Measurements from ENCODE around the gene ZNF691.

The ZNF691 gene

GRCh38 chr1:42887366-42887765 is 41.0 kb downstream of the ZNF691 start:
- no peak overlapping the region for H2BK5ac ChIP-seq (ENCODE audit: low read depth, low read length, poor library complexity)
- H4K12ac ChIP-seq (ENCODE audit: low read depth, low read length) = no peak overlapping the region
- no peak overlapping the region for H4K8ac ChIP-seq (ENCODE audit: low read depth, low read length)
- H2AFZ ChIP-seq (ENCODE audit: insufficient read depth, low read length, poor library complexity) = no peak overlapping the region
- H3K79me2 ChIP-seq (ENCODE audit: control insufficient read depth, insufficient read depth, low read length, poor library complexity) = no peaks in the 10 kb centered on the region
- no peak overlapping the region for H2BK120ac ChIP-seq (ENCODE audit: insufficient read depth, low read length, poor library complexity)
- H3K4ac ChIP-seq (ENCODE audit: low read depth, low read length) = no peak overlapping the region
- no CpG with 5 or more reads among the region's 20 CpGs for WGBS (ENCODE audit: extremely low coverage, insufficient coverage, insufficient read length)
- H2BK12ac ChIP-seq (ENCODE audit: low read length) = no peak overlapping the region
- H3K23ac ChIP-seq (ENCODE audit: low read length) = no peak overlapping the region
- H3K14ac ChIP-seq (ENCODE audit: low read length) = no peak overlapping the region
- H3K36me3 ChIP-seq (ENCODE audit: control insufficient read depth in 1 of 2, insufficient read depth in 2 of 2, low read length in 2 of 2) = no peaks in the 10 kb centered on the region
- no peak overlapping the region for H3K27ac ChIP-seq (ENCODE audit: low read depth, low read length)
- no peak overlapping the region for H3K18ac ChIP-seq (ENCODE audit: low read length)
- H3K9ac ChIP-seq (ENCODE audit: low read length) = no peak overlapping the region
- H3K79me1 ChIP-seq (ENCODE audit: low read length) = no peaks in the 10 kb centered on the region
- peaks cover 3% of the 10 kb centered on the region for H3K9me3 ChIP-seq (ENCODE audit: insufficient read depth, low read depth, low read length)
- no peak overlapping the region for H3K4me2 ChIP-seq (ENCODE audit: low read length)
- no peaks in the 10 kb centered on the region for H3K4me1 ChIP-seq (ENCODE audit: control insufficient read depth in 1 of 2, insufficient read depth in 2 of 2, low read length in 2 of 2)
- H3K4me3 ChIP-seq (ENCODE audit: low read depth, low read length) = no peak overlapping the region
- H3K27me3 ChIP-seq (ENCODE audit: insufficient read depth, low read length) = no peaks in the 10 kb centered on the region
- H4K91ac ChIP-seq (ENCODE audit: low read depth, low read length) = no peak overlapping the region
- no peak for DNase-seq
- H2AK5ac ChIP-seq (ENCODE audit: low read length) = no peak overlapping the region

- WGBS (ENCODE audit: extremely low coverage, insufficient coverage, insufficient read length) = no CpG with 5 or more reads among the region's 31 CpGs
- H3K4ac ChIP-seq (ENCODE audit: low read depth, low read length) = no peak overlapping the region
- no peak overlapping the region for H2BK12ac ChIP-seq (ENCODE audit: low read length)
- no peaks in the 10 kb centered on the region for H3K79me2 ChIP-seq (ENCODE audit: control insufficient read depth, insufficient read depth, low read length, poor library complexity)
- no peak overlapping the region for H3K14ac ChIP-seq (ENCODE audit: low read length)
- H3K27ac ChIP-seq (ENCODE audit: low read depth, low read length) = no peak overlapping the region
- no peaks in the 10 kb centered on the region for H3K27me3 ChIP-seq (ENCODE audit: insufficient read depth, low read length)
- H3K18ac ChIP-seq (ENCODE audit: low read length) = no peak overlapping the region
- H4K12ac ChIP-seq (ENCODE audit: low read depth, low read length) = no peak overlapping the region
- no peak overlapping the region for H4K91ac ChIP-seq (ENCODE audit: low read depth, low read length)
- H3K4me2 ChIP-seq (ENCODE audit: low read length) = no peak overlapping the region
- H3K9me3 ChIP-seq (ENCODE audit: insufficient read depth, low read depth, low read length) = peaks cover 3% of the 10 kb centered on the region
- H3K23ac ChIP-seq (ENCODE audit: low read length) = no peak overlapping the region
- no peak overlapping the region for H2AK5ac ChIP-seq (ENCODE audit: low read length)
- H3K79me1 ChIP-seq (ENCODE audit: low read length) = no peaks in the 10 kb centered on the region
- no peak overlapping the region for H2BK5ac ChIP-seq (ENCODE audit: low read depth, low read length, poor library complexity)
- H2BK120ac ChIP-seq (ENCODE audit: insufficient read depth, low read length, poor library complexity) = no peak overlapping the region
- no peaks in the 10 kb centered on the region for H3K36me3 ChIP-seq (ENCODE audit: control insufficient read depth in 1 of 2, insufficient read depth in 2 of 2, low read length in 2 of 2)
- H3K4me3 ChIP-seq (ENCODE audit: low read depth, low read length) = no peak overlapping the region
- H2AFZ ChIP-seq (ENCODE audit: insufficient read depth, low read length, poor library complexity) = no peak overlapping the region
- no peak overlapping the region for H4K8ac ChIP-seq (ENCODE audit: low read depth, low read length)
- no peak for DNase-seq
- no peak overlapping the region for H3K9ac ChIP-seq (ENCODE audit: low read length)
- H3K4me1 ChIP-seq (ENCODE audit: control insufficient read depth in 1 of 2, insufficient read depth in 2 of 2, low read length in 2 of 2) = no peaks in the 10 kb centered on the region
Observed at GRCh38 chr1:42888013-42888633, 41.7 kb downstream of the ZNF691 start.

DNA sequence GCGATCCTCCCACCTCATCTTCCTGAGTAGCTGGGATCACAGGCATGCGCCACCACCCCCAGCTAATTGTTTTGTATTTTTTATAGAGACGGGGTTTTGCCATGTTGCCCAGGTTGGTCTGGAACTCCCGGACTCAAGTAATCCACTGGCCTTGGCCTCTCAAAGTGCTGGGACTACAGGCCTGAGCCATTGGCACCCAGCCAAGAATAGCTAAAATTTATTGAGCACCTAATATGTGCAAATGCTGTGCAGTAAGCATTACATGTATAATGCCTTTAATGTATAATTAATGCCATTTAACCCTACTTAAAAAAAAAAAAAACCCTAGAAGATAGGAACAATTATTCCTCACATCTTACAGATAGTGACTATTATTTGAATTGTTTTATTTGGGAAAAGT is 42.9 kb downstream of the ZNF691 start:
- Histone ChIP-seq H3K23ac (ENCODE audit: low read length) (no peak overlapping the region), H4K91ac (ENCODE audit: low read depth, low read length) (no peak overlapping the region)
- no CpG with 5 or more reads among the region's 4 CpGs for WGBS (ENCODE audit: extremely low coverage, insufficient coverage, insufficient read length)

GRCh38 chr1:42891465-42892138 is 45.2 kb downstream of the ZNF691 start:
- Histone ChIP-seq H2BK120ac (ENCODE audit: insufficient read depth, low read length, poor library complexity) (no peak overlapping the region), H3K9me3 (ENCODE audit: insufficient read depth, low read depth, low read length) (peaks cover 3% of the 10 kb centered on the region), H3K79me1 (ENCODE audit: low read length) (no peaks in the 10 kb centered on the region), H3K27ac (ENCODE audit: low read depth, low read length) (no peak overlapping the region), H3K4ac (ENCODE audit: low read depth, low read length) (no peak overlapping the region), H2AFZ (ENCODE audit: insufficient read depth, low read length, poor library complexity) (no peak overlapping the region), H4K12ac (ENCODE audit: low read depth, low read length) (no peak overlapping the region), H2AK5ac (ENCODE audit: low read length) (no peak overlapping the region), H3K27me3 (ENCODE audit: insufficient read depth, low read length) (no peaks in the 10 kb centered on the region), H3K23ac (ENCODE audit: low read length) (no peak overlapping the region), H3K79me2 (ENCODE audit: control insufficient read depth, insufficient read depth, low read length, poor library complexity) (no peaks in the 10 kb centered on the region), H2BK12ac (ENCODE audit: low read length) (no peak overlapping the region), H4K8ac (ENCODE audit: low read depth, low read length) (no peak overlapping the region), H4K91ac (ENCODE audit: low read depth, low read length) (no peak overlapping the region), H3K18ac (ENCODE audit: low read length) (no peak overlapping the region), H2BK5ac (ENCODE audit: low read depth, low read length, poor library complexity) (no peak overlapping the region), H3K4me2 (ENCODE audit: low read length) (no peak overlapping the region), H3K4me3 (ENCODE audit: low read depth, low read length) (no peak overlapping the region), H3K14ac (ENCODE audit: low read length) (no peak overlapping the region), H3K9ac (ENCODE audit: low read length) (no peak overlapping the region), H3K4me1 (ENCODE audit: control insufficient read depth in 1 of 2, insufficient read depth in 2 of 2, low read length in 2 of 2) (no peaks in the 10 kb centered on the region), H3K36me3 (ENCODE audit: control insufficient read depth in 1 of 2, insufficient read depth in 2 of 2, low read length in 2 of 2) (no peaks in the 10 kb centered on the region)
- DNase-seq = no peak
- WGBS (ENCODE audit: extremely low coverage, insufficient coverage, insufficient read length) = no CpG with 5 or more reads among the region's 5 CpGs

More for the DNA sequence above, 42.9 kb downstream of the ZNF691 start:
- H3K18ac ChIP-seq (ENCODE audit: low read length) = no peak overlapping the region
- H2AK5ac ChIP-seq (ENCODE audit: low read length) = no peak overlapping the region
- H4K12ac ChIP-seq (ENCODE audit: low read depth, low read length) = no peak overlapping the region
- H3K4me1 ChIP-seq (ENCODE audit: control insufficient read depth in 1 of 2, insufficient read depth in 2 of 2, low read length in 2 of 2) = no peaks in the 10 kb centered on the region
- no peak overlapping the region for H2BK12ac ChIP-seq (ENCODE audit: low read length)
- no peak overlapping the region for H3K4me3 ChIP-seq (ENCODE audit: low read depth, low read length)
- H3K4me2 ChIP-seq (ENCODE audit: low read length) = no peak overlapping the region
- no peaks in the 10 kb centered on the region for H3K79me1 ChIP-seq (ENCODE audit: low read length)
- no peaks in the 10 kb centered on the region for H3K27me3 ChIP-seq (ENCODE audit: insufficient read depth, low read length)
- H3K14ac ChIP-seq (ENCODE audit: low read length) = no peak overlapping the region
- no peak overlapping the region for H3K4ac ChIP-seq (ENCODE audit: low read depth, low read length)
- DNase-seq = no peak
- H2BK5ac ChIP-seq (ENCODE audit: low read depth, low read length, poor library complexity) = no peak overlapping the region
- no peak overlapping the region for H2AFZ ChIP-seq (ENCODE audit: insufficient read depth, low read length, poor library complexity)
- H3K79me2 ChIP-seq (ENCODE audit: control insufficient read depth, insufficient read depth, low read length, poor library complexity) = no peaks in the 10 kb centered on the region
- H3K9me3 ChIP-seq (ENCODE audit: insufficient read depth, low read depth, low read length) = peaks cover 3% of the 10 kb centered on the region
- H3K9ac ChIP-seq (ENCODE audit: low read length) = no peak overlapping the region
- no peak overlapping the region for H4K8ac ChIP-seq (ENCODE audit: low read depth, low read length)
- H2BK120ac ChIP-seq (ENCODE audit: insufficient read depth, low read length, poor library complexity) = no peak overlapping the region
- H3K36me3 ChIP-seq (ENCODE audit: control insufficient read depth in 1 of 2, insufficient read depth in 2 of 2, low read length in 2 of 2) = no peaks in the 10 kb centered on the region
- no peak overlapping the region for H3K27ac ChIP-seq (ENCODE audit: low read depth, low read length)
